ENCODE data around the gene GTSF1L.

DNA sequence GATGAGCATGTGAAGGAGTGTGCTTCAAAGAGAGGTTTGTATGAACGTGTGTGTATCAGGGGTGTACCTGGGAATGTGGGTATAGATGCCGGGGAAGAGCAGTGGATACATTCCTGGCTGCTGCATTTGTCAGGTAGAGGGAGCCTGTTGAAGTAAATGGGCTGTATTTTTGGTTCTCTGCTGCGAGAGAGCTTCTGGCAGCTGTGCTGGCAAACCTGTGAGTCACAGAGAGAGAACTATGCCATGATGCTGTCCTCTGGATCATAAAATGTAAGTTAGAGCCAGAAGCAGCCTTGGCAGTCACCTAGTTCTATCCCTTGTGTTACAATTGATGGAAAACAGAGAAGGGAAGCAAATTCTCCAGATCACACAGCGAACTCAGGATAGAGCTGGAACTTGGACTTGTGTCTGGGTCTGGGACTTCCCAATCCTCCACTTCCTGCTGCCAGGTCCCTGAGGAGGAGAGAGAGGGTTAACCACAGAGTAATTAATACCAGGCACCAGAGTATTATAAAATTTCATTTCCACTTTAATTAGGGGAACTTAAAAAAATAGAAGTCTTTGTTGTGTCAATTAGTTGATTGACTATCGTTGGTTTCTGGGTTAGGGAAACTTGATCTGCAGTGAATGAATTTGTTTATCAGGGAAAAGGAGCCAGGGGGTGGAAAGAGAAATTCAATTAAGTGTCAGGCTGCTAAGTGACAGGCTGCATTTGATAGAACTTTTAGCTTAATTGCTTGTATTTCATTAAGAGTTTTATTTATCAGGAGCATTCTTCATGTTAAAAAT, 41.1 kb upstream of the GTSF1L start:
- TF ChIP-seq, protein P1, sequence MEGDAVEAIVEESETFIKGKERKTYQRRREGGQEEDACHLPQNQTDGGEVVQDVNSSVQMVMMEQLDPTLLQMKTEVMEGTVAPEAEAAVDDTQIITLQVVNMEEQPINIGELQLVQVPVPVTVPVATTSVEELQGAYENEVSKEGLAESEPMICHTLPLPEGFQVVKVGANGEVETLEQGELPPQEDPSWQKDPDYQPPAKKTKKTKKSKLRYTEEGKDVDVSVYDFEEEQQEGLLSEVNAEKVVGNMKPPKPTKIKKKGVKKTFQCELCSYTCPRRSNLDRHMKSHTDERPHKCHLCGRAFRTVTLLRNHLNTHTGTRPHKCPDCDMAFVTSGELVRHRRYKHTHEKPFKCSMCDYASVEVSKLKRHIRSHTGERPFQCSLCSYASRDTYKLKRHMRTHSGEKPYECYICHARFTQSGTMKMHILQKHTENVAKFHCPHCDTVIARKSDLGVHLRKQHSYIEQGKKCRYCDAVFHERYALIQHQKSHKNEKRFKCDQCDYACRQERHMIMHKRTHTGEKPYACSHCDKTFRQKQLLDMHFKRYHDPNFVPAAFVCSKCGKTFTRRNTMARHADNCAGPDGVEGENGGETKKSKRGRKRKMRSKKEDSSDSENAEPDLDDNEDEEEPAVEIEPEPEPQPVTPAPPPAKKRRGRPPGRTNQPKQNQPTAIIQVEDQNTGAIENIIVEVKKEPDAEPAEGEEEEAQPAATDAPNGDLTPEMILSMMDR (IDR thresholded peaks at IDR 0.05; ENCODE audit: low read length) = no peak
- TF ChIP-seq EZH2 (optimal IDR thresholded peaks at IDR 0.05; ENCODE audit: low read depth, low read length) (no peak), EZH2phosphoT487 (IDR thresholded peaks at IDR 0.05; ENCODE audit: low read length) (no peak)

Measured in MM.1S (cell line).